Right lobe of liver (tissue), 4 donors: ENCODE measurements around the gene GOLGA6C.

Experiments
- POLR2A ChIP-seq: fragments of 450-650 bp; IDR thresholded peaks from one replicate; pipeline ENCODE4 v1.6.1; 2017; ENCODE audit warnings: antibody characterized with exemption, mild to moderate bottlenecking
- TF ChIP-seq, protein P1 (sequence below), 4 donors: fragments of 200-600 bp in 3 of 4; fragments of 450-650 bp in 1 of 4; IDR thresholded peaks; one replicate each; pipeline versions ENCODE4 v1.5.1 to v1.8.0; 2016 to 2022; ENCODE audit warnings: antibody characterized with exemption in 4 of 4, mild to moderate bottlenecking in 2 of 4
- donor health status: DM: no; HTN: no; CAD: no.
- donor health status: DM: no; HTN: no; CAD: no.
- donor health status: DM: no; HTN: yes; CAD: no.

DNA sequence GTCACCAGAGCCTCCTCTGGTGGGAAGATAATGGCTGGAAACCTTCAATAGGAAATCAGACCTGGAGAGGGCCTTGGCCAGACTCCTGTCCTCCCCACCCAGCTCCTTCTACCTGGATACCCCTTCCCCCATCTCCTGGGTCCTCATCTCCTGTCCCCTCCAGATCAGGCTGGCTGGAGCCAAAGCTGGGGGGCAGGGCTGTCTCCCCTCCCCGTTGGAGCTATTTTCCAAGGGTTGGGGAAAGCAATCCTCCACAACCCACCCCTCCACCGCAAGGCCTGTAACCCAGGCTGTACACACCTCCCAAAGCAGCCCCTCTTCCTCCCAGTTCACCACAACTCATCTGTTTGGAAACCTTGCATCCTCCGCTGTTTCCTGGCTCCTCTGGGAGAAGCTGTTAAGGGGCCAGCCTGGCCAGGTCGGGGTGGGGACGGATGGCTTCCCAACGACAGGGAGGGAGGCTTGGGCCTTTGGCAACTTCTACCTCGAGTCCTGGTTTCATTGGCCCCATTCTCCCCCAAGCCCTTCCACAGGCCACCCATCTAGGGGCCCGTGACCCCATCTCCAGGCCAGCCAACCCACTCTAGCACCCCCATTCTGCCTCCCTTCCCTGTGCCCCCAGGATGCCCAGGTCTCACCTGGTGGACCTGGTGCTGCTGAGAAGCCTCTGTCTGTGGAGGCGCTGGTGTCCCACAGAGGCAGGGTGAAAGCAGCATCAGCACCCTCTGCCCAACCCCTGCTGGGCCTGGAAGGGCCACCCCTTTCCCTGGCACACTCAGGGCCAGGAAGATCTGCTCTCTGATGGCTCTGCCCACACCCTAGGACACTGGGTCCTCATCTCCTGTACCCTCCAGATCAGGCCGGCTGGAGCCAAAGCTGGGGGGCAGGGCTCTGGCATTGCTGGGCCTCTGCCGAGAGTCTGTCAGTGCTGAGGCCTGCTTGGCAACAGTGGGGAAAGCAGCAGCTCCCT, 22.1 kb upstream of the GOLGA6C start:
- TF ChIP-seq, protein P1, sequence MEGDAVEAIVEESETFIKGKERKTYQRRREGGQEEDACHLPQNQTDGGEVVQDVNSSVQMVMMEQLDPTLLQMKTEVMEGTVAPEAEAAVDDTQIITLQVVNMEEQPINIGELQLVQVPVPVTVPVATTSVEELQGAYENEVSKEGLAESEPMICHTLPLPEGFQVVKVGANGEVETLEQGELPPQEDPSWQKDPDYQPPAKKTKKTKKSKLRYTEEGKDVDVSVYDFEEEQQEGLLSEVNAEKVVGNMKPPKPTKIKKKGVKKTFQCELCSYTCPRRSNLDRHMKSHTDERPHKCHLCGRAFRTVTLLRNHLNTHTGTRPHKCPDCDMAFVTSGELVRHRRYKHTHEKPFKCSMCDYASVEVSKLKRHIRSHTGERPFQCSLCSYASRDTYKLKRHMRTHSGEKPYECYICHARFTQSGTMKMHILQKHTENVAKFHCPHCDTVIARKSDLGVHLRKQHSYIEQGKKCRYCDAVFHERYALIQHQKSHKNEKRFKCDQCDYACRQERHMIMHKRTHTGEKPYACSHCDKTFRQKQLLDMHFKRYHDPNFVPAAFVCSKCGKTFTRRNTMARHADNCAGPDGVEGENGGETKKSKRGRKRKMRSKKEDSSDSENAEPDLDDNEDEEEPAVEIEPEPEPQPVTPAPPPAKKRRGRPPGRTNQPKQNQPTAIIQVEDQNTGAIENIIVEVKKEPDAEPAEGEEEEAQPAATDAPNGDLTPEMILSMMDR (IDR thresholded peaks at IDR 0.05): no peak
- no peak for TF ChIP-seq POLR2A
